ENCODE results near the gene NMNAT1. TPM values are rescaled to one million over a fixed set of nuclear protein-coding genes. Genes with fewer than 3 reads are reported as not detected.
A peak's percentile ranks its signal among the peaks of the same experiment; 100 is the strongest.

NMNAT1 gene
- total RNA-seq, 3 donors from 2014 or later = 6.6 to 8.3 (median 6.9) TPM

- Histone ChIP-seq H3K9me3 (no peaks in the 10 kb centered on the region), H3K27me3 (no peaks in the 10 kb centered on the region), H3K4me1 (no peaks in the 10 kb centered on the region), H3K27ac (peak overlapping the region; percentile 89 to 95), H3K36me3 (no peaks in the 10 kb centered on the region), H3K4me3 (peak overlapping the region; percentile 65 to 85 (median 77))
- TF ChIP-seq POLR2AphosphoS5 (IDR thresholded peaks at IDR 0.05) (no peak), CTCF (IDR thresholded peaks at IDR 0.05) (peak in 2 of 3 donors; percentile 24 to 26)
- intact Hi-C loops (cut with DNase I; ENCODE audit: low total_unique reads) = no loop called here
- no peak for DNase-seq (ENCODE audit: low spot score in 2 of 2)
Measured at GRCh38 chr1:9942399-9942938, 806 bp upstream of the NMNAT1 start.

- Histone ChIP-seq H3K4me3 (no peak overlapping the region), H3K36me3 (no peaks in the 10 kb centered on the region), H3K4me1 (peaks cover 0 to 3% of the 10 kb centered on the region in 2 donors), H3K27ac (no peak overlapping the region), H3K9me3 (no peaks in the 10 kb centered on the region), H3K27me3 (no peaks in the 10 kb centered on the region)
- intact Hi-C loops (cut with DNase I; ENCODE audit: low total_unique reads) = no loop called here
- TF ChIP-seq POLR2AphosphoS5 (IDR thresholded peaks at IDR 0.05) = no peak
- TF ChIP-seq CTCF (IDR thresholded peaks at IDR 0.05) = no peak
- no peak for TF ChIP-seq POLR2A (IDR thresholded peaks at IDR 0.05)
- DNase-seq (ENCODE audit: low spot score in 2 of 2) = no peak
Measured at GRCh38 chr1:9946315-9946714, 3.0 kb downstream of the NMNAT1 start.

DNA sequence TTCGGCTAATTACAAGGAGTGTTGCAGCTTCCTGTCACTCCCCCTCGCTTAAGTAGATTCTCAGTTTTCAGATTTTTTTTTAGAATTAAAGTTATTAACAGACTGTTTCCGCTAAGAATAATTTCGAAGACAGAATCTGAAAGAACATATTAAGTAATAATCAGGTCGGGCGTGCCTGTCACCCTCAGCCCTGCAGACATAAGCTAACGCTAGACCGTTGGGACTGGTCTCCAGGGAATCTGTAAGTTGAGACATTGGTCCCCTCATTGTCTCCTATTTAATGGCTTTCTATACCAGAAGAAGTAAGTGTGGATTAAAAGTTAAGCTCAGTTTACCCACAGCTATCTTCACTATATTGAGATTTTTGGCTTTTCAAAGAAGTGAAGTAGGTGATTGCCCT is 14.5 kb downstream of the NMNAT1 start:
- TF ChIP-seq POLR2A (IDR thresholded peaks at IDR 0.05) = no peak
- no peak for TF ChIP-seq POLR2AphosphoS5 (IDR thresholded peaks at IDR 0.05)
- TF ChIP-seq CTCF (IDR thresholded peaks at IDR 0.05) = no peak
- Histone ChIP-seq H3K9me3 (no peaks in the 10 kb centered on the region), H3K36me3 (no peaks in the 10 kb centered on the region), H3K27me3 (no peaks in the 10 kb centered on the region), H3K4me1 (no peaks in the 10 kb centered on the region), H3K27ac (no peak overlapping the region), H3K4me3 (no peak overlapping the region)
- intact Hi-C loops (cut with DNase I; ENCODE audit: low total_unique reads) = loop anchor here (2.0 kb wide), 1 partner anchor 67 kb away; no protein-coding TSS in a partner anchor
- DNase-seq (ENCODE audit: low spot score in 2 of 2) = no peak

DNA sequence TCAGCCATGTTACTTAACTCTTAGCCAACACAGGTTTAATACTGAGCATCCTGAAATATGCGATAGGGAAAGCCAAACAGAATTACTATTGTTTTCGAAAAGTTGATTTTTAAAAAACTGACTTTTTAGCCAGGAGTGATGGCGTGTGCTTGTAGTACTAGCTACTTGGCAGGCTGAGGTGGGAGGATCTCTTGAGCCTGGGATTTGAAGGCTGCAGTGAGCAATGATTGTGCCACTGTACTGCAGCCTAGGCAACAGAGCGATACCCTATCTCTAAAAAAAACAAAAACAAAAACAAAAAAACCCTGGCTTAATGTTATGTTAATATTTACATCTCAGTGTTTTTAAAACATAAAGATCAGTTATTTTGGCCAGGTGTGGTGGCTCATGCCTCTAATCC is 16.7 kb downstream of the NMNAT1 start:
- no peaks in the 10 kb centered on the region for H3K9me3 ChIP-seq
- H3K4me3 ChIP-seq = no peak overlapping the region
- H3K36me3 ChIP-seq = no peaks in the 10 kb centered on the region
- intact Hi-C loops (cut with DNase I; ENCODE audit: low total_unique reads) = no loop called here
- no peaks in the 10 kb centered on the region for H3K4me1 ChIP-seq
- TF ChIP-seq POLR2AphosphoS5 (IDR thresholded peaks at IDR 0.05) = no peak
- TF ChIP-seq CTCF (IDR thresholded peaks at IDR 0.05) = no peak
- TF ChIP-seq POLR2A (IDR thresholded peaks at IDR 0.05) = no peak
- H3K27ac ChIP-seq = no peak overlapping the region
- no peaks in the 10 kb centered on the region for H3K27me3 ChIP-seq
- no peak for DNase-seq (ENCODE audit: low spot score in 2 of 2)

DNA sequence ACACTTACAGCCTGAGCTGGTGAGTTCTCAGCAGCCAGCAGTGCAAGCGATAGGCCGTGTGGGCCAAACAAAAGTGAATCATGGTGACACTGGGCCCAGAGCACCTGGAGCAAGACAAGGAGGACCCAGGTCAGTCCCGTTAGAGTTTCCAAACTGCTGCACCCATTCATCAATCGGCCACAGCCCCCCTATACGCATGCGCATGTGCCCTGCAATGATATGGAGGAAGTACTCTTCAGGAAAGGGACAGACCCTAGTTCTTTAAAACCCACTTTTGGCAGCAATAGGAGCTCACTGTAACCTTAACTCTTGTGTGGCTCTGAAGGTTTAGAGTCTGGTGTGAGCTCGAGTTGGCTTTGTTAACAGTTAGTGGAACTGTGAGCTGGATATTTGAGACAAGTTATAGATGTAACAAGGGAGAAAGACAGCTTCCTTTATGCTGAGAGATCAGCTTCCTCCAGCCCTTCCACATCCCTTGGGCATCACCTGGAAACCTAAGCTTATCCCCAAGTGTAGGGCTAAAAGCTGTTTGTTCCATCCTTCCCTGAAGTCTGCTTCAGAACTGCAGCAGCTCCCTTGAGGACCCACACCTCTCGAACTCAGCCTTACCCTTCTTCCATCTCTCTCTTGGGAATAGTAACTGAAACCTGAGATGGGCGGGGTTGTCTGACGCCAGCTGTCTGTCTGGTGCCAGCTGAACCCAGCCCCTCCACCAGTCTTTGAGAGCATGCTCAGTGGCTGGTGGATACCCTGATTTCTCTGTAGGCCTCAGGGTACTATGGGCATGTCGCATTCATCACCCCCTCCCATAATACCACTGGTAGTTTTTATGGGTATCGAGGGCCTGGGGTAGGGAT is 17.7 kb downstream of the NMNAT1 start:
- H3K36me3 ChIP-seq = no peaks in the 10 kb centered on the region
- no peaks in the 10 kb centered on the region for H3K27me3 ChIP-seq
- H3K4me3 ChIP-seq = no peak overlapping the region
- no peak for TF ChIP-seq POLR2AphosphoS5 (IDR thresholded peaks at IDR 0.05)
- no peak for TF ChIP-seq POLR2A (IDR thresholded peaks at IDR 0.05)
- TF ChIP-seq CTCF (IDR thresholded peaks at IDR 0.05) = no peak
- no peaks in the 10 kb centered on the region for H3K9me3 ChIP-seq
- H3K4me1 ChIP-seq = no peaks in the 10 kb centered on the region
- no peak for DNase-seq (ENCODE audit: low spot score in 2 of 2)
- intact Hi-C loops (cut with DNase I; ENCODE audit: low total_unique reads) = no loop called here
- H3K27ac ChIP-seq = no peak overlapping the region
